Stimulated activated CD4-positive, alpha-beta T cell treated with anti-CD3 and anti-CD28 coated beads, Interleukin-2, amount 100 ng/mL, for 48 hours (primary cell): ENCODE results near the gene SCYL1.
"Not testable (repeated sequence)": the region's sequence is repeated elsewhere in the genome, so short reads cannot be mapped to it uniquely, and the experiment has no call there.

ENCODE experiments used
- DNase-seq, 2 donors: peaks; one replicate each; pipeline ENCODE4 v3.0.0-alpha.2; 2020

Gene SCYL1

DNA sequence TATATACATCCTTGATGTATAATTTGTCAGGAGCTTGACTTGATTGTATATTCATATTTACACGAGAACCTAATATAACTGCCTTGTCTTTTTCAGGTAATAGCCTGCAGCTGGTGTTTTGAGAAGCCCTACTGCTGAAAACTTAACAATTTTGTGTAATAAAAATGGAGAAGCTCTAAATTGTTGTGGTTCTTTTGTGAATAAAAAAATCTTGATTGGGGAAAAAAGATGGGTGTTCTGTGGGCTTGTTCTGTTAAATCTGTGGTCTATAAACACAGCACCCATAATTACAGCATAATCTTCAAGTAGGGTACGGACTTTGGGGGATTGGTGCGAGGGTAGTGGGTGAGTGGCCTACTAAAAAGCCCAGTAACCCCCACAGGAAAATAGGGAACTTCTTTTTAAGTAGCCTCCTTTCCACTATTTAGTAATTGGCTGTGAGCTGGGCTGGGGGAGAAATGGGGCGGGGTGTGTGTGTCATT, 18.6 kb upstream of the SCYL1 start:
- DNase-seq, result no peak

DNA sequence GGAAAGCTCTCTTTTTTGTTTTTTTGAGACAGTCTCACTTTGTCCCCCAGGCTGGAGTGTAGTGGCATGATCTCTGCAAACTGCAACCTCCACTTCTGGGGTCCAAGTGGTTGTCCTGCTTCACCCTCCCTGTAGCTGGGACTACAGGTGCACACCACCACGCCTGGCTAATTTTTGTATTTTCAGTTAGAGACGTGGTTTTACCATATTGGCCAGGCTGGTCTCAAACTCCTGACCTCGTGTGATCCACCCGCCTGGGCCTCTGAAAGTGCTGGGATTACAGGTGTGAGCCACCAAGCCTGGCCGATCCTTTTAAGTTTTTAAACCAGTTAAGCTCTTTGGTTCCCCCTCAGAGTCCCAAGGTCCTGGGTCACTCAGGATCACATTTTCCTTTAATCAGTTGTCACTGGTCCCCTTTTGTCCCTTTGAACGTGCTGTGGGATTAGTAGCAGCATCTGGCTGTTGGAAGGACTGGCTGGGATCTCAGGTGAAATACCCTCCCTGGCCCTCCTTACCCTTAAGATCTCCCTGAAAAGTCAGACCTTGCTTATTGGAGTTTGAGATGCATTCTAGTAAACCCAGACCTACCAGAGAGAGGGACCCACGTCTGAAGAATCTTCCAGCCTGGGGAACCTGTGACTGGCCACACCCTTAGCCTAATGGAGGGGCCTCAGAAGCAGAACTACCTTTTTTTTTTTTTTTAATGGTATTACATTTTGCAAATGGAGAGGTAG, 17.9 kb upstream of the SCYL1 start:
- no peak for DNase-seq

DNA sequence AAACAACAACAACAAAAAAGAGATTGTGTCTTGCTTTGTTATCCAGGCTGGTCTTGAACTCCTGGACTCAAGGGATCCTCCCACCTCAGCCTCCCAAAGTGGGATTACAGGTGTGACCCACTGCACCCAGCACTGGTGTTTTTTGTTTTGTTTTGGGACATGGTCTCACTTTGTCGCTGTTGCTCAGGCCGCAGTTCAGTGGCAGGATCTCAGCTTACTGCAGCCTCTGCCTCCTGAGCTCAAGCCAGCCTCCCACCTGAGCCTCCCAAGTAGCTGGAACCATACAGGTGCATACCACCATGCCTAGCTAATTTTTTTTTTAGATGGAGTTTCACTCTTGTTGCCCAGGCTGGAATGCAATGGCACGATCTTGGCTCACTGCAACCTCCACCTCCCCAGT, 12.6 kb upstream of the SCYL1 start:
- not testable (repeated sequence) for DNase-seq

DNA sequence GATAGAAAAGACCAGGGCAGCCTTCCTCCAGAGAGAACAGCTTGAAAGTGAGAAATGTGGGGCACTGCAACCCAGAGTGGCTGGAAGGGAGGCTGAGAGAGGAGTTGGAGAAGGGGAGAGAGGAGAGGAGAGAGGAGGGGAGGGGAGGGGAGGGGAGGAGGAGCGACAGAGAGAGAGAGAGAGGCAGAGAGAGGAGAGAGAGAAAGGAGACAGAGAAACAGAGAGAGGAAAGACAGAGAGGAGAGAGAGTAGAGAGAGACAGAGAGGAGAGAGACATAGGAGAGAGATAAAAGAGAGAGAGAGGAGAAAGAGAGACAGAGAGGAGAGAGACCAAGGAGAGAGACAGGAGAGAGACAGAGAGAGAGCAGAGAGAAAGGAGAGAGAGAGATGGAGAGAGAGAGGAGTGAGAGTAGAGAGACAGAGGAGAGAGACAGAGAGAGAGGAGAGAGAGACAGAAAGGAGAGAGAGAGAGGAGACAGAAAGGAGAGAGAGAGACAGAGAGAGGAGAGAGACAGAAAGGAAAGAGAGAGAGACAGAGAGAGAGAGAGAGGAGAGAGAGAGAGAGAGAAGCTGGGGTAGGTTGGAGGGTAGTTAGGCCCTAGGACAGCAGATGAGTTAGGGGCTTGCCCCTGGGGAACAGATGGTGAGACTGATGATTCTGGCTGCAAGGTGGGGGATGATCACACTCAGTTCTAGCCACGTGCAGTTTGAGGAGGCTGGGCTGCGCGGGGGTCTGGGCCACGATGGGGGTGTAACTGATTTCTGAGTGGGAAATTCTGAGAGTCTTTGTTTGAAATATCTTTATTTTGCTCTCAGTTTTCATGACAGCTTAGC, 8.5 kb upstream of the SCYL1 start:
- no peak for DNase-seq

DNA sequence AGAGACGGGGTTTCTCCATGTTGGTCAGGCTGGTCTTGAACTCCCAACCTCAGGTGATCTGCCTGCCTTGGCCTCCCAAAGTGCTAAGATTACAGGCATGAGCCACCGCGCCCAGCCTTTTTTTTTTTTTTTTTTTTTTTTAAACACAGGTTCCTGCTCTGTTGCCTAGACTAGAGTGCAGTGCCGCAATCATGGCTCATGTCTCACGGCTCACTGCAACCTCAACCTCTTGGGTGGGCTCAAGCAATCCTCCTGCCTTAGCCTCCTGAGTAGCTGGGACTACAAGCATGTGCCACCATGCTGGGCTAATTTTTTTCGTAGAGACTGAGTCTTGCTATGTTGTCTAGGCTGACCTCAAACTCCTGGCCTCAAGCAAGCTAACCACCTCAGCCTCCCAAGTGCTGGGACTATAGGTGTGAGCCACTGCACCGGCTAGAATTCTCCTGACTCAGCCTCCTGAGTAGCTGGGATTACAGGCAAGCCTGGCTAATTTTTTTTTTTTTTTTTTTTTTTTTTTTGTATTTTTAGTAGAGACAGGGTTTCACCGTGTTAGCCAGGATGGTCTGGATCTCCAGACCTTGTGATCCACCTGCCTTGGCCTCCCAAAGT, 5.8 kb upstream of the SCYL1 start:
- DNase-seq, result not testable (repeated sequence)

DNA sequence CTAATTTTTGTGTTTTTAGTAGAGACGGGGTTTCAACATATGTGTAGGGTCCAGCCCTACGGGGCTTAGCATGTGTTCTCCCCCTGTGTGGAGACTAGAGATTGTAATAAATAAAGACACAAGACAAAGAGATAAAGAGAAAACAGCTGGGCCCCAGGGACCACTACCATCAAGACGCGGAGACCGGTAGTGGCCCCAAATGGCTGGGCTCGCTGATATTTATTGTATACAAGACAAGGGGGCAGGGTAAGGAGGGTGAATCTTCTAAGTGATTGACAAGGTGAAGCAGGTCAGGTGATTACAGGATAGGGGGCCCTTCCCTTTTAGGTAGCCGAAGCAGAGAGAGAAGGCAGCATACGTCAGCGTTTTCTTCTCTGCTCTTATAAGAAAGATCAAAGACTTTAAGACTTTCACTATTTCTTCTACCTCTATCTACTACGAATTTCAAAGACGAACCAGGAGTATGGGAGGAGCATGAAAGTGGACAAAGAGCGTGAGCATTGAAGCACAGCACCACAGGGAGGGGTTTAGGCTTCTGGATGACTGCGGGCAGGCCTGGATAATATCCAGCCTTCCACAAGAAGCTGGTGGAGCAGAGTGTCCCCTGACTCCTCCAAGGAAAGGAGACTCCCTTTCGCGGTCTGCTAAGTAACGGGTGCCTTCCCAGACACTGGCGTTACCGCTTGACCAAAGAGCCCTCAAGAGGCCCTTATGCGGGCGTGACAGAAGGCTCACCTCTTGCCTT, 2.9 kb upstream of the SCYL1 start:
- not testable (repeated sequence) for DNase-seq

DNA sequence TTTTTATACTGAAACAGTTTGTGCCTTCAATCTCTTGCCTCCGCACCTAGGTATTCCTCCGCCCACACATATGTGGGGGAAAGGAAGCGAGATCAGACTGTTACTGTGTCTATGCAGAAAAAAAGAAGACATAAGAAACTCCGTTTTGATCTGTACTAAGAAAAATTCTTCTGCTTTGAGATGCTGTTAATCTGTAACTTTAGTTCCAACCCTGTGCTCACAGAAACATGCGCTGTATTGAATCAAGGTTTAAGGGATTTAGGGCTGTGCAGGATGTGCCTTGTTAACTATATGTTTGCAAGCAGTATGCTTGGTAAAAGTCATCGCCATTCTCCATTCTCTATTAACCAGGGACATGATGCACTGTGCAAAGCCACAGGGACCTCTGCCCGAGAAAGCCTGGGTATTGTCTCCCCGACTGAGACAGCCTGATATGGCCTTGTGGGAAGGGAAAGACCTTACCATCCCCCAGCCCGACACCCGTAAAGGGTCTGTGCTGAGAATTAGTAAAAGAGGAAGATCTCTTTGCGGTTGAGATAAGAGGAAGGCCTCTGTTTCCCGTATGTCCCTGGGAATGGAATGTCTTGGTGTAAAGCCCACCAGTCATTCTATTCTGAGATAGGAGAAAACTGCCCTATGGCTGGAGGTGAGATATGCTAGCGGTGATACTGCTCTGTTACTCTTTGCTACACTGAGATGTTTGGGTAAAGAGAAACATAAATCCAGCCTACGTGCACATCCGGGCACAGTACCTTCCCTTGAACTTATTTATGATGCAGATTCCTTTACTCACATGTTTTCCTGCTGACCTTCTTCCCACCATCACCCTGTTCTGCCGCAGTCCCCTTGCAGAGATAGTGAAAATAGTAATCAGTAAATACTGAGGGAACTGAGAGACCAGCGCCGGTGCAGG, 1.9 kb upstream of the SCYL1 start:
- DNase-seq, result not testable (repeated sequence)

DNA sequence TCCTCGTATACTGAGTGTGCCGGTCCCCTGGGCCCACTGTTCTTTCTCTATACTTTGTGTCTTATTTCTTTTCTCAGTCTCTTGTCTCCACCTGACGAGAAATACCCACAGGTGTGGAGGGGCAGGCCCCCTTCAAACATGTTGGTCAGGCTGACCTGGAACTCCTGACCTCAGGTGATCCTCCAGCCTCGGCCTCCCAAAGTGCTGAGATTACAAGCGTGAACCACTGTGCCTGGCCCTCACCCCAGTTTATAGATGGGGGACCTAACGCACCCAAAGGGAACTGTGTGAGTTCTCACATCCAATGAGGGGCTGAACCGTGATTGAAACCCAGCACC, 1.3 kb upstream of the SCYL1 start:
- DNase-seq, result not testable (repeated sequence)

DNA sequence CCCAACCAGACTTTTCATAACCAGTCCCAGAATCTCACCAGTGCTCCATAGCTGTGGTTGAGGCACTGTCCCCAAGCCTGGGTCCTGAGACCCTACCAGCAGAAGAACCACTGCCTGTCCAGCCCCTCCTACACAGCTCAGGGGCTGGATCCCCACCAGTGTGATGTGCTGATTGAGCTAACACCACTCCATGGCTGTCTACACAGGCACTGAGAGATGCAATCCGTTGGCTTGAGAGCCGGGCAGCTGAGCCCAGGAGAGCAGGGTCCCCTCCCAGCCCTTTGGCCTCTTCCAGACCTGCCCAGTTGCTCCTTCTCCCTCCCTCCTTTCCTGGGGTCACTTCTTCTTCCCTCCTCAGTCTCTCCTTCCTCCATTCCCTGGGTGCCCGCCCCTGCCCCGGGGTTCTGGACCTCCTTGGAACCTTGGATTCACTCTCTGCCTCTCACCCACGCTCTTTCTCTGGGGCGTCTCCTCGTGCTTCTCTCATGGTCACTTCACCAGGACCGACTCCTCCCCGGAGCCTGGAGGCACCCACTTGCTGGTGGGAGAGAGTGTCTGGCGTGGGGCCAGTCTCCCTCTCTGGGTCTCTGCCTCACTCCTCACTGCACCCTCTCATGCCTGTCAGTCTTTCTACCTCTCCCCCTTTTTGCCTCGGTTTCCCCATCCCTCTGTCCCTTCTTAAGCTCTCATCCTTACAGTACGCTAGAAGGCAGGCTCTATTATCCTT, 706 bp upstream of the SCYL1 start:
- DNase-seq, result no peak

DNA sequence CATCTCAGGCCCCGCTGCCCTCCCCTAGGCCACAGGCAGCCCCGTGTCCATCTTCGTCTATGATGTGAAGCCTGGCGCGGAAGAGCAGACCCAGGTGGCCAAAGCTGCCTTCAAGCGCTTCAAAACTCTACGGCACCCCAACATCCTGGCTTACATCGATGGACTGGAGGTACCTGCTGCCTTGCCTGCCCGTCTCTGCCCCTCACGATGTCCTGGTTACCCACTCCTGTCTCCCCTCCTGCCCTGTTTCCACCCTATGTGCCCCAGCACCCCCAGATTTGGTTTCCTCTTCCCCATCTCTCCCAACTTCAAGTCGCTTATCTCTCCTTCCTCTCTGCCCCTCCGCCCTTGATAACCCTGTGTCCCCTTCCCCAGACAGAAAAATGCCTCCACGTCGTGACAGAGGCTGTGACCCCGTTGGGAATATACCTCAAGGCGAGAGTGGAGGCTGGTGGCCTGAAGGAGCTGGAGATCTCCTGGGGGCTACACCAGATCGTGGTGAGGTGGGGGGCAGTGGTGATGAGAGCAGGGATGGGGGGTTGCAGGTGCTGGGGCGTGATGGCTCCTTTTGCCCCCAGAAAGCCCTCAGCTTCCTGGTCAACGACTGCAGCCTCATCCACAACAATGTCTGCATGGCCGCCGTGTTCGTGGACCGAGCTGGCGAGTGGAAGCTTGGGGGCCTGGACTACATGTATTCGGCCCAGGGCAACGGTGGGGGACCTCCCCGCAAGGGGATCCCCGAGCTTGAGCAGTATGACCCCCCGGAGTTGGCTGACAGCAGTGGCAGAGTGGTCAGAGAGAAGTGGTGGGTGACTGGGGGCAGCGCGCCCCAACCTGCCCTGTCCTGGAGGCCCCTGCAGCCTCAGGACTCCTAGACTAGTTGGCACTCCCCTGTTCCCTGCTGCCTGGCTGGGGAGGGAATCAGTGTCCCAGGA, 930 bp downstream of the SCYL1 start:
- DNase-seq, result no peak

DNA sequence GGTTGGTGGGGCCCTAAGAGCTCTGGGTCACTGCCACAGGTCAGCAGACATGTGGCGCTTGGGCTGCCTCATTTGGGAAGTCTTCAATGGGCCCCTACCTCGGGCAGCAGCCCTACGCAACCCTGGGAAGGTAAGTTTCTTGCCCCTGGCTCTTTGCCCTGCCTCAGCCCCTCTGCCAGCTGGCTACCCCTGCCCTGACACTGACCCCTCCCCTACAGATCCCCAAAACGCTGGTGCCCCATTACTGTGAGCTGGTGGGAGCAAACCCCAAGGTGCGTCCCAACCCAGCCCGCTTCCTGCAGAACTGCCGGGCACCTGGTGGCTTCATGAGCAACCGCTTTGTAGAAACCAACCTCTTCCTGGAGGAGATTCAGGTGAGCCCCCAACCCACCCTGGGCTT, 1.9 kb downstream of the SCYL1 start:
- DNase-seq, result no peak

DNA sequence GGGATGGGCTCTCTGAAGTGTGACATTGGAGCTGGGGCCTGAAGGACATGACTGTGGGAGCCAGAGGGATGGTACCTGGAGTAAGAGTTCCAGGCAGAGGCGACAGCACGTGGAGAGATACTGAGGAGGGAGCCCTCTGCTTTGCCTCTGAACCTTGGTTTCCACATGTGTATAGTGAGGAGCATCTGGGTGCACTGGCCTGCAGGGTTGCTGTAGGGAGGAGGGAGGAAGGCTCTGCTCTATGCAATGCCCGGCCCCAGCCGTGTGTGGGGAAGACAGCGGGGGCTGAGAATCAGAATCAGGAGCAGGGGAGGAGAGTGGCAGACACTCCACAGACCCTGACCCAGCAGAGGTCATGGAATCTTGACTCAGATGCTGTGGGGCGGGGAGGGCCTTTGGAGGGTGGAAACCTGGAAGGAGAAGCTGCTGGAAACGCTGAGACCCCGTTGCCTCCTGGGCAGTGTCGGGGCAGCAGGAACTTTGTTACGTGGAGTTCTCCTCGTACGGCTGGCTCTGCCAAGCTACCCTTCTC, 4.0 kb downstream of the SCYL1 start:
- DNase-seq, result no peak

DNA sequence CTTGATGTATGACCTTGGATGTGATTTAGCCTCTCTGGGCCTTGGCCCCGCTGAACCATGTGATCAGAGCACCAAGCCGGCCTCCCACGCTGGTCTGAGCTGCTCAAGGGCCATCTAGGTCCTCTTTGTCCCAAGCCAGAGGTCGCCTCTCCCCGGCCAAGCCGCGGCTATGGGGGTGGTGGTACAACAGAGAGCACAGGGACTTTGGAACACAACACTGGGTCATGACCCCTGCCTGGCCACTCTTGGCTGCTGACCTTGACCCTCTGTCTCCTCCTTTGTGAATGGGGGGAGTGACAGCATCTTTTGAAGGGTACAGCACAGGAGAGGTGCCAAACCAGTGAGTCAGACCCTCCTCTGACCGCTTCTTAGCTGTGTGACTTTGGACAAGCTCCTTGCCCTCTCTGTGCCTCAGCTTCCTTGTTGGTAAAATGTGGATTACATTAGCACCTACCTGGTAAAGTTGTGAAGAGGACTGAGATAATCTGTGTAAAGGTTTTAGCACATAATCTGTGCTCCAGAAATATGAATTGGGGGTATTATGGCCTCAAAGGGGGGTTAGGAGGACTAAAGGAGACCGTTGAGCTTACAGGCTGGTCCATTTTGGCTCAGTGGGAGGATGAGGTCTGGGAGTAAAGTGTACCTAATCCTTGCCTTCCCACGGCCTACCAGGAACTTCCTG, 4.7 kb downstream of the SCYL1 start:
- no peak for DNase-seq

DNA sequence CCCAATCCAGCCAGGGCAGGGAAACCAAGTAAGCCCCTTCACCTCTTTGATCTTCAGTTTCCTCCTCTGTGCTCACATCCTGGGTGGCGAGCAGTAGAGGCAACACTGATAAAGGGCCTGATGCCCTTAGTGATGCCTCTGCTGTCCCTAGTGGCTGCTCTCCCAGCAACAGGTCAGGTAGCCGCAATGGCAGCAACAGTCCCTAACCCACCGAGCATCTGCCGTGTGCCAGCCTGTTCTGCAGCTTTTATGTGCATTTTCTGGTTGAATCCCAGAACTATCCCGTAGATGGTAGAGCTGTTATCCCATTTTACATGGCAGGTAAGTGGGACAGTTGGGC, 5.2 kb downstream of the SCYL1 start:
- DNase-seq, result no peak

DNA sequence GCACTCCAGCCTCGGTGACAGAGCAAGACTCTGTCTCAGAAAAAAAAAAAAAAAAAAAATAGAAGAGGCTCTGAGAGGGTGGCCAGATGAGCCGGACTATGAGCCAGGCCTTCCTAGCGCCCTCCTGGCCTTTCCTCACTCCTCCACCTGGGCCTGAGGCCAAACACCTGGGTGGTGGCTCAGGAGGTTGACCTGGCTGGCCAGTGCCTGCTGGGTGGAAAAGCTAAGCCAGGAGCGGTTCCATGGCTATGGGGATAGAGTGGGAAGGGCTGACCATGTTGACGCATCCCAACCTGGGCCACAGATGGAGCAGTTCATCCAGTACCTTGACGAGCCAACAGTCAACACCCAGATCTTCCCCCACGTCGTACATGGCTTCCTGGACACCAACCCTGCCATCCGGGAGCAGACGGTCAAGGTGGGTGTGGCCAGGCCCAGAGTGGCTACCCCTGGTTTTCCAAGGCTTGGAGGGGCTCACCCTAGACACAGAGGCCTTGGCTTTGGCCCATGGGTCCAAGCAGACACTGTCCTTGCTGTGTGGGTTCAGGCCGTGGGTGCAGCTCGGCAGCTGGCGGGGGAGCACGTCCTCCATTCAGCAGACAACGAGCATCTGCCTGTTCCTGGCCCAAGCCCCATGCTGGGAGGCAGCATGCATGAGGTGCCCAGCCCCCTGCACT, 7.6 kb downstream of the SCYL1 start:
- DNase-seq, result no peak

DNA sequence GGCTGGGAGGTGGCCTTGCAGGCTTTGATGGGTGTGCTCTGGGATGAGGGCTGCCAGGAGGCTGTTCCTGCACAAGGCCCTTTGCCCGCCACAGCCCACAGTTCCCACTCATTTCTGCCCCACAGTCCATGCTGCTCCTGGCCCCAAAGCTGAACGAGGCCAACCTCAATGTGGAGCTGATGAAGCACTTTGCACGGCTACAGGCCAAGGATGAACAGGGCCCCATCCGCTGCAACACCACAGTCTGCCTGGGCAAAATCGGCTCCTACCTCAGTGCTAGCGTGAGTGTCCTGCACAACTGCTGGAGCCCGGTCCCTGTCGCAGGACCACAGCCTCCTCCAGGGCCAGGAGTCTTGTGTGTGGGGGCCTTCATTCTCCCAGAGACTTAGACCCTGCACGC, 10.2 kb downstream of the SCYL1 start:
- DNase-seq, result no peak

DNA sequence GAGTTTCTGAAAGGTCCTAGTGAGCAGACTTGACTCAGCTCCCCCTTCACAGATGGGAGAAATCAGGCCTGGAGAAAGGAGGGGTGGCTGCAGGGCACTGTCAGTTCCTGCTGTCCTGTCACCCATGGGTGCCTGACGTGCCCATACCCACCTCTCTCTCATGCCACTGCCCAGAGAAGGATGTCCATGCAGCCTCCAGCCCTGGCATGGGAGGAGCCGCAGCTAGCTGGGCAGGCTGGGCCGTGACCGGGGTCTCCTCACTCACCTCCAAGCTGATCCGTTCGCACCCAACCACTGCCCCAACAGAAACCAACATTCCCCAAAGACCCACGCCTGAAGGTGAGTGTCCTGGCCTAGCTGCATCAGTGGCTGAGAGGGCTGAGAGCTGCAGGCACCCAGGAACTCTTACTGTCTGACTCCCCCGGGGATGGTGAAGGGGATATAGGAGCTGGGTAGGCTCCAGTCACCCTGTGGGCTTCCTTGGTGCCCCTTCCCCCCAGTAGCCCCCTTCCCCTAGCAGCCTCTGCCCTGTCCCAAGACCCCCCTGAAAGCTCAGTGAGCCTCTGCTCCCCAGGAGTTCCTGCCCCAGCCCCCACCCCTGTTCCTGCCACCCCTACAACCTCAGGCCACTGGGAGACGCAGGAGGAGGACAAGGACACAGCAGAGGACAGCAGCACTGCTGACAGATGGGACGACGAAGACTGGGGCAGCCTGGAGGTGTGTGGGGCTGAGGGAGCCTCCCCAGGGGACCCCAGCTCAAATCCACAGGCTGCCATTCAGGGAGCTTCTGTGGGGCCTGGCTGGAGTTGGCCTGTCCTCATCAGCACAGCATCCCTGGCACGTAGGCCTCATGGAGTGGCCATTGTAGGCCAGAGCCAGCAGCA, 11.8 kb downstream of the SCYL1 start:
- DNase-seq, result no peak

DNA sequence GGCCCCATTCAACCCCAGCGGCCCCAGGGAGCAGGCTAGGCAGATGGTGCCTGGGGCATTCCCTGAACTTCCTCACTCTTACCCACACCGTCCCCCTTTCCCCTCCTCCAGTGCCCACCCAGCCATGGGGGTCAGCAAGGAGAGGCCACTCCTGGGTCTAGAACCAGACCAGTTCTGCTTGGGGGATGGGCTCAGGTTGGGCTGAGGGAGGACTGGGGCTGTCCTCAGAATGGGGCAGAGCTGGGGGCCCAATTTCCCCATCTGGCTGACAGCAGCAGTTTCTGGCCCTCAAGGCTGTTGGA, 12.4 kb downstream of the SCYL1 start:
- no peak for DNase-seq
